GM18519 (cell line): ENCODE data around the gene NECTIN2.

Experiments
- ATAC-seq: cut with Tn5 transposase; IDR thresholded peaks from one replicate; pipeline ENCODE4 v1.9.1; 2021; ENCODE audit warnings: mild to moderate bottlenecking, moderate library complexity; ENCODE audit not compliant: unreplicated experiment, low FRiP score

Gene NECTIN2

GRCh38 chr19:44845612-44846454 is at the start of gene NECTIN2:
Gene NECTIN2 (plus strand): TSS chr19:44846297. CDS start chr19:44846526, 229 bp downstream.
- no peak for ATAC-seq

GRCh38 chr19:44796701-44797115 is 49.4 kb upstream of the NECTIN2 start:
- no peak for ATAC-seq

DNA sequence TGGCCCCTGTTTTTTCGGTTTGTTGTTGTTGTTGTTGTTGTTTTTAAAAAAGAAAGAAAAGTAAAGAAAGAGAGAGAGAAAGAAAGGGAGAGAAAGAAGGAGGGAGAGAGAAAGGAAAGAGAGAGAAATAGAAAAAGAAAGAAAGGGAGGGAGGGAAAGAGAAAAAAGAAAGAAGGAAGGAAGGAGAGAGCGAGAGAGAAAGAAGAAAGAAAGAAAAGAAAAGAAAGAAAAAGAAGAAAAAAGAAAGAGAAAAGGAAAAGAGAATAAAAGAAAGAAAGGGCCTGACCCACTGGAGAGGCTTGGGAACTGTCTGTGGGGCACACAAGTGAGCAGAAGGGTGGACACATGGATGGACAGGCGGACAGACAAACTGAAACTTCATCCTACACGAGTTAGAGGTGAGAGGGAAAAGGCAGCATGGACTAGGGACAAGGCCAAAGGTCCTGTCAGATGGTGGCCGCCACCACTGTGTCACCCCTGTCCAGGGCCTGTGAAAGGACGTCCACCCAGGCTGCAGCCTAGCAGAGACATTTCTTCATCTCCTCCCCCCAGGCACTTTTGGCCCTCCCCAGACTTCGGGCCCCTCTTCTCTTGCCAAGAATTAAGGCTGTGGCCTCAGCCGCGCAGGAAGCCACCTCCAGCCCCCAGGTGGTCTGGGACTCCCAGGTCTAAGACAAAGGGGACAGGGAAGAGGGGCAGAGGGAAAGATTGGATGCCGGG is 46.3 kb upstream of the NECTIN2 start:
- no peak for ATAC-seq

DNA sequence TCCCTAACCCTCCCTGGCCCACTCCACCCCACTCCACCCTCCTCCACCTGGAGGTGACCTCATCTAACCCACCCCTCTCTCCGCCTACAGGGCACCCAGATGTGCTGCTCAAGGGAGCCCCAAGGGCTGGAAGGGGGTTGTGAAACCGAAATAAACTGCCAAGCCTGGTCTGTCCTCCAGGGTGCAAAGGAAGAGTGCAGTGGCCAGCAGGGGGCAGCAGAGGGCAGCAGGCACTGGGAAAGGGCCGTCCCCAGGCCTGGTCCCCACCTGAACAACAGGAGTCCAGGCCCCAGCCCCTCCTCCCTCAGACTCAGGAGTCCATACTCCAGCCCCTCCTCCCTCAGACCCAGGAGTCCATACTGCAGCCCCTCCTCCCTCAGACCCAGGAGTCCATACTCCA is 45.6 kb upstream of the NECTIN2 start:
- no peak for ATAC-seq

- no peak for ATAC-seq
Observed at GRCh38 chr19:44803442-44804428, 42.4 kb upstream of the NECTIN2 start.

- ATAC-seq: no peak
Observed at GRCh38 chr19:44806291-44806690, 39.8 kb upstream of the NECTIN2 start.

- no peak for ATAC-seq
Observed at GRCh38 chr19:44807162-44807561, 38.9 kb upstream of the NECTIN2 start.

- no peak for ATAC-seq
Observed at GRCh38 chr19:44807652-44808462, 38.2 kb upstream of the NECTIN2 start.

DNA sequence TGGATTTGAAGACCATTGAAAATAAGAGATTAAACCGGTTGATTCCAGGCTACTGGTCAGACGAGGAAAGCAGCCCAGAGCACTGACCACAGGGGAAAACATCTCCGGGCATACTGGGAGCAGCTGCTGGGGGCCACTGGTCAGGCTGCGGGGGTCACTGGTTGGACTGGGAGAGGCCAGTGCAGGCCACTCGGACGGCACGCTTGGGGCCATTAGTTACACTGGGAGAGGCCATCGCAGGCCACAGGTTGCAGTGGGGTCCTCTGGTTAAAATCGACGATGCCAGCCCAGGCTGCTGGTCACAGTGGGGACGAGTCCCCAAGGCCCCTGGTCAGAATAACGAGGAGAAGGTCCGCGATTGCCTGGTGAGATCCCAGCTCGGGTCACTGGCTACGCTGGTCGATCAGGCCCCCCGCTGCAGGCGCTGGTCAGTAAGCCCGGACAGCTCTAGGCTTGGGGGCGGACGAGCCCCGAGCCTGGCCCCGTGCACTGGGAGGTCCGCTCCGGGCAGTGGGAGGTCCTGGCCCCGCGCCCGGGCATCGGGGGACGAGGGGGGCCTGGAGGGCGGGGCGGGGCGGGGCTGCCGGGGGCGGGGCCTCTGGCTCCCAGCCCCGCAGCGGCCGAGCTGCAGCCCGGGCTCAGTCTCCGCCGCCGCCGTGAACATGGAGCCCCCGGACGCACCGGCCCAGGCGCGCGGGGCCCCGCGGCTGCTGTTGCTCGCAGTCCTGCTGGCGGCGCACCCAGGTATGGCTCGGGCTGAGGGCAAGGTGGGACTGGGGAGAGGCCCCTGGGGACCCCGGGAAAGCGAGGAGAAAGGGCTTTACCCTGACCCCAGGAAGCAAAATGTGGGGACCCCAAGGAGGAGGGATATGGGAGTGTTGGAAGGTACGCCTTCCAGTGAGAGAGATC is 37.4 kb upstream of the NECTIN2 start, which contains the start of gene BCAM:
BCAM (plus strand) TSS at position 641 of the 909 bp plus-strand sequence; CDS start at position 663, 22 bp downstream.
- no peak for ATAC-seq

GRCh38 chr19:44809577-44810233 is 36.4 kb upstream of the NECTIN2 start:
- no peak for ATAC-seq

GRCh38 chr19:44810234-44811121 is 35.6 kb upstream of the NECTIN2 start:
- no peak for ATAC-seq

GRCh38 chr19:44811122-44811419 is 35.0 kb upstream of the NECTIN2 start:
- no peak for ATAC-seq

- ATAC-seq: no peak
Observed at GRCh38 chr19:44812142-44812718, 33.9 kb upstream of the NECTIN2 start.

DNA sequence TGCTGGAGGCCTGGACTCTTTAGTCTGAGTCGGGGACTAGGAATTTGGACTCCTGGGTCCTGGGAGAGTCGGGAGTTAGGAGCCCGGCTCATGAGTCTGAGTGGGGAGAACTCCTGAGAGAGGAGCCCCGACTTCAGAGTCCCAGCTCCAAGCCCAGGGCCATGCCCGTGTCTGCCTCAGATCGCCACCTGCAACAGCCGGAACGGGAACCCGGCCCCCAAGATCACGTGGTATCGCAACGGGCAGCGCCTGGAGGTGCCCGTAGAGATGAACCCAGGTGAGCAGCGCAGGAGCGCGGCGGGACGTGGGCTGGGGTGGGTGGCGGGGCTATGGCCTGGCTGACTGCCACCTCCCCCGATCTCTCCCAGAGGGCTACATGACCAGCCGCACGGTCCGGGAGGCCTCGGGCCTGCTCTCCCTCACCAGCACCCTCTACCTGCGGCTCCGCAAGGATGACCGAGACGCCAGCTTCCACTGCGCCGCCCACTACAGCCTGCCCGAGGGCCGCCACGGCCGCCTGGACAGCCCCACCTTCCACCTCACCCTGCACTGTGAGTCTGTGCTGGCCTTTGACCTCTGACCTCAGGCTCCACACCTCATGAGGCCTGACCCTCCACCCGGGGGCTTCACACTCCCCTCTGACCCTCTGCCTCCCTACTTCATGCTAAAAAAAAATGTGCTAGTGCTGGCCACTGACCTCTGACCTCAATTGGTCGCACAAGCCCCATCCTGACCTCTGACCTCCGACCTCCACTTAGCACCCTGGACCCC is 32.8 kb upstream of the NECTIN2 start:
- ATAC-seq: no peak

DNA sequence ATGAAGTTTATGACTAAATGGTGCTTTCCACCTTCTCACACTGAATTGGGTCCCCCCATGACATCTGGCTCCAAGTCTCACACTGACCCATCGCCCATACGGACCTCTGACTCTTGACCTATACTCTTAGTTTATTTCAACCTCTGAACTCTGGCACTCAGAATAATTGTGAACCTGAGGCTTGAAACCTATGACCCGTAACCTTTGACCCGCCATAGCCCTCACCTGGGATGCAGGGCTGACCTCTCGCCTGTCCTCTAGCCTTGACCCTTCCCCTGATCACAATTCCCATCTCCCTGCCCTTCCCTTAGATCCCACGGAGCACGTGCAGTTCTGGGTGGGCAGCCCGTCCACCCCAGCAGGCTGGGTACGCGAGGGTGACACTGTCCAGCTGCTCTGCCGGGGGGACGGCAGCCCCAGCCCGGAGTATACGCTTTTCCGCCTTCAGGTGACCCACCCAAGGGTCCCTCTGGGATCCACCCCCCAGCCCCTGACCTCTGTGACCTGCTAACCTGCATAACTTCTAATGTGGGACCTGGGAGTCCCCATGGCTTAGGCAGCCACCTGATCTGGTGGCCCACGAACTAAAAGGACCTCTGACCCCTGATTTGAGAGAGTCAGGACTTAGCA is 32.1 kb upstream of the NECTIN2 start:
- no peak for ATAC-seq

GRCh38 chr19:44814517-44814916 is 31.6 kb upstream of the NECTIN2 start:
- ATAC-seq: no peak
